DND-41 (cell line): ENCODE measurements around the gene SLC25A22.

ENCODE experiments used
- CTCF ChIP-seq: IDR thresholded peaks from 2 replicates; pipeline ENCODE4 v1.5.1; 2012; ENCODE audit warnings: borderline replicate concordance, low read length, moderate library complexity, mild to moderate bottlenecking; ENCODE audit not compliant: poor library complexity, severe bottlenecking; ENCODE audit errors: extremely low read depth
- EZH2 ChIP-seq: IDR thresholded peaks from 3 replicates; pipeline ENCODE4 v1.6.1; 2012; ENCODE audit warnings: borderline replicate concordance, low read depth, mild to moderate bottlenecking, moderate library complexity, low read length, inconsistent platforms; ENCODE audit not compliant: severe bottlenecking

- no peak for TF ChIP-seq CTCF
- TF ChIP-seq EZH2: no peak
These were observed 39.9 kb upstream of the SLC25A22 start for GRCh38 chr11:837990-838307.
